ENCODE data around the gene DOCK4.

GRCh38 chr7:112103246-112103645 lies 103.0 kb downstream of the DOCK4 start:
- TF ChIP-seq ZNF274 (IDR thresholded peaks at IDR 0.05; ENCODE audit: low read depth, low read length): no peak
- no peak for TF ChIP-seq YY1 (IDR thresholded peaks at IDR 0.05; ENCODE audit: insufficient read depth, insufficient read length)

Data from NT2/D1 (cell line).